Osteoblast (primary cell): Measurements from ENCODE around the gene STK11. TPM values are rescaled to one million over a fixed set of nuclear protein-coding genes. Genes with fewer than 3 reads are reported as not detected.

Experiments used
- DNase-seq: peaks from one replicate; pipeline ENCODE4 v3.0.0; 2011; ENCODE audit warnings: low spot score, mixed read lengths; ENCODE audit not compliant: insufficient read length; ENCODE audit errors: missing footprints
- H2AFZ ChIP-seq: 2 replicates; pipeline ENCODE4 v1.6.0; 2011; ENCODE audit warnings: mild to moderate bottlenecking, low read length
- H3K27ac ChIP-seq: 2 replicates; pipeline ENCODE4 v1.5.1; 2011; ENCODE audit warnings: mild to moderate bottlenecking, low read depth, low read length, moderate library complexity
- H3K27me3 ChIP-seq: 2 replicates; pipeline ENCODE4 v1.6.0; 2012; ENCODE audit warnings: mild to moderate bottlenecking, control low read depth, inconsistent platforms, low read length, moderate library complexity; ENCODE audit not compliant: insufficient read depth
- H3K36me3 ChIP-seq: 2 replicates; pipeline ENCODE4 v1.5.1; 2011; ENCODE audit warnings: mild to moderate bottlenecking, low read length, control low read depth, moderate library complexity; ENCODE audit not compliant: insufficient read depth
- H3K4me1 ChIP-seq: 2 replicates; pipeline ENCODE4 v1.5.1; 2011; ENCODE audit warnings: mild to moderate bottlenecking, low read length, control low read depth, moderate library complexity; ENCODE audit not compliant: insufficient read depth
- H3K4me2 ChIP-seq: 2 replicates; pipeline ENCODE4 v1.6.0; 2011; ENCODE audit warnings: mild to moderate bottlenecking, low read length; ENCODE audit not compliant: insufficient read depth
- H3K4me3 ChIP-seq: fragments of 200-600 bp; sonication (generic); 3 replicates; pipeline ENCODE4 v1.5.1; 2012; ENCODE audit warnings: mild to moderate bottlenecking, low read length, inconsistent platforms; ENCODE audit not compliant: insufficient read depth
- H3K79me2 ChIP-seq: 2 replicates; pipeline ENCODE4 v1.6.0; 2012; ENCODE audit warnings: mild to moderate bottlenecking, low read length, control low read depth, inconsistent platforms; ENCODE audit not compliant: insufficient read depth
- H3K9me3 ChIP-seq: 2 replicates; pipeline ENCODE4 v1.5.1; 2011; ENCODE audit warnings: low read depth, low read length, control low read depth
- H4K20me1 ChIP-seq: 2 replicates; pipeline ENCODE4 v1.6.0; 2012; ENCODE audit warnings: mild to moderate bottlenecking, low read length, control low read depth; ENCODE audit not compliant: insufficient read depth
- total RNA-seq: library from RNA; depleted of rRNA; stranded (reverse); fragments of >200 nt; gene quantifications from 2 replicates; pipeline ENCODE4 v1.2.3, GENCODE V29; 2012
- TF ChIP-seq, protein P1 (sequence below): IDR thresholded peaks from 2 replicates; pipeline ENCODE4 v1.5.1; 2011; ENCODE audit warnings: mild to moderate bottlenecking, low read depth, low read length, moderate library complexity; ENCODE audit errors: extremely low read depth

Gene STK11
- total RNA-seq, 1 donor = 100 TPM

GRCh38 chr19:1177322-1178114 is 28.1 kb upstream of the STK11 start:
- peak overlapping the region; percentile 35 for H2AFZ ChIP-seq
- no peaks in the 10 kb centered on the region for H3K9me3 ChIP-seq
- peak overlapping the region; percentile 89 for H3K27ac ChIP-seq
- no peaks in the 10 kb centered on the region for H3K36me3 ChIP-seq
- H3K4me1 ChIP-seq = peaks cover 33% of the 10 kb centered on the region
- H3K4me2 ChIP-seq = peak overlapping the region; percentile 66
- DNase-seq = peak; percentile 99
- peaks cover 12% of the 10 kb centered on the region for H3K79me2 ChIP-seq
- TF ChIP-seq, protein P1, sequence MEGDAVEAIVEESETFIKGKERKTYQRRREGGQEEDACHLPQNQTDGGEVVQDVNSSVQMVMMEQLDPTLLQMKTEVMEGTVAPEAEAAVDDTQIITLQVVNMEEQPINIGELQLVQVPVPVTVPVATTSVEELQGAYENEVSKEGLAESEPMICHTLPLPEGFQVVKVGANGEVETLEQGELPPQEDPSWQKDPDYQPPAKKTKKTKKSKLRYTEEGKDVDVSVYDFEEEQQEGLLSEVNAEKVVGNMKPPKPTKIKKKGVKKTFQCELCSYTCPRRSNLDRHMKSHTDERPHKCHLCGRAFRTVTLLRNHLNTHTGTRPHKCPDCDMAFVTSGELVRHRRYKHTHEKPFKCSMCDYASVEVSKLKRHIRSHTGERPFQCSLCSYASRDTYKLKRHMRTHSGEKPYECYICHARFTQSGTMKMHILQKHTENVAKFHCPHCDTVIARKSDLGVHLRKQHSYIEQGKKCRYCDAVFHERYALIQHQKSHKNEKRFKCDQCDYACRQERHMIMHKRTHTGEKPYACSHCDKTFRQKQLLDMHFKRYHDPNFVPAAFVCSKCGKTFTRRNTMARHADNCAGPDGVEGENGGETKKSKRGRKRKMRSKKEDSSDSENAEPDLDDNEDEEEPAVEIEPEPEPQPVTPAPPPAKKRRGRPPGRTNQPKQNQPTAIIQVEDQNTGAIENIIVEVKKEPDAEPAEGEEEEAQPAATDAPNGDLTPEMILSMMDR = peak; percentile 33
- H4K20me1 ChIP-seq = peaks cover under 1% of the 10 kb centered on the region
- H3K4me3 ChIP-seq = peak overlapping the region; percentile 37
- no peaks in the 10 kb centered on the region for H3K27me3 ChIP-seq

GRCh38 chr19:1181606-1182005 is 24.0 kb upstream of the STK11 start:
- Histone ChIP-seq H3K27me3 (no peaks in the 10 kb centered on the region), H3K9me3 (no peaks in the 10 kb centered on the region), H3K4me3 (no peak overlapping the region), H3K79me2 (no peaks in the 10 kb centered on the region), H3K36me3 (no peaks in the 10 kb centered on the region), H3K4me2 (no peak overlapping the region), H4K20me1 (no peaks in the 10 kb centered on the region), H3K4me1 (peaks cover 26% of the 10 kb centered on the region), H2AFZ (no peak overlapping the region), H3K27ac (no peak overlapping the region)
- TF ChIP-seq, protein P1 = no peak
- peak; percentile 74 for DNase-seq

DNA sequence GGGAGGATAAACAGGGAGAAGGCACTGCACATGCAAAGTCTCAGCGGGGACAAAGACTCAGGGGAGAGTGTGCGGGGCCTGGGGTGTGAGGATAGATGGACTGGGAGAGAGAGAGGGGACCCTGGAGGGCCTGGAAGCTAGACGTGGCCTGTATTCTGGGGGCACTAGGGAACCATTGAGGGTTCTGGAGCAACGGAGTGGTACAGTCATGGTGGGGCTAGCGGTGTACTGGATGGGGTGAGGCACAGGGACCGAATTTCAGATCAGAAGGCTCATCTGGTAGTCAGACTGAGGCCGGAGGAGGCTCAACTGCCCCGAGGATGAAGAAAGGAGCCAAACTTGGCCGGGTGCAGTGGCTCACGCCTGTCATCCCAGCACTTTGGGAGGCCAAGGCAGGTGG is 23.5 kb upstream of the STK11 start:
- H2AFZ ChIP-seq = no peak overlapping the region
- DNase-seq = no peak
- no peak overlapping the region for H3K4me3 ChIP-seq
- no peaks in the 10 kb centered on the region for H3K9me3 ChIP-seq
- H3K27ac ChIP-seq = no peak overlapping the region
- H3K79me2 ChIP-seq = no peaks in the 10 kb centered on the region
- no peaks in the 10 kb centered on the region for H3K36me3 ChIP-seq
- peaks cover 21% of the 10 kb centered on the region for H3K4me1 ChIP-seq
- TF ChIP-seq, protein P1 = no peak
- no peaks in the 10 kb centered on the region for H4K20me1 ChIP-seq
- no peak overlapping the region for H3K4me2 ChIP-seq
- H3K27me3 ChIP-seq = no peaks in the 10 kb centered on the region

- Histone ChIP-seq H3K4me3 (no peak overlapping the region), H3K79me2 (no peaks in the 10 kb centered on the region), H3K4me1 (peaks cover 15% of the 10 kb centered on the region), H3K9me3 (no peaks in the 10 kb centered on the region), H3K27me3 (no peaks in the 10 kb centered on the region), H4K20me1 (no peaks in the 10 kb centered on the region), H2AFZ (no peak overlapping the region), H3K27ac (no peak overlapping the region), H3K4me2 (no peak overlapping the region), H3K36me3 (no peaks in the 10 kb centered on the region)
- DNase-seq = no peak
- TF ChIP-seq, protein P1 = no peak
Measured at GRCh38 chr19:1182727-1183126, 22.9 kb upstream of the STK11 start.
